ENCODE results near the gene CYP21A2. TPM values are rescaled to one million over a fixed set of nuclear protein-coding genes. Genes with fewer than 3 reads are reported as not detected.
"Not testable (repeated sequence)": the region's sequence is repeated elsewhere in the genome, so short reads cannot be mapped to it uniquely, and the experiment has no call there.

CYP21A2 gene
- total RNA-seq, 1 donor from 2014 or later = 0.64 TPM

DNA sequence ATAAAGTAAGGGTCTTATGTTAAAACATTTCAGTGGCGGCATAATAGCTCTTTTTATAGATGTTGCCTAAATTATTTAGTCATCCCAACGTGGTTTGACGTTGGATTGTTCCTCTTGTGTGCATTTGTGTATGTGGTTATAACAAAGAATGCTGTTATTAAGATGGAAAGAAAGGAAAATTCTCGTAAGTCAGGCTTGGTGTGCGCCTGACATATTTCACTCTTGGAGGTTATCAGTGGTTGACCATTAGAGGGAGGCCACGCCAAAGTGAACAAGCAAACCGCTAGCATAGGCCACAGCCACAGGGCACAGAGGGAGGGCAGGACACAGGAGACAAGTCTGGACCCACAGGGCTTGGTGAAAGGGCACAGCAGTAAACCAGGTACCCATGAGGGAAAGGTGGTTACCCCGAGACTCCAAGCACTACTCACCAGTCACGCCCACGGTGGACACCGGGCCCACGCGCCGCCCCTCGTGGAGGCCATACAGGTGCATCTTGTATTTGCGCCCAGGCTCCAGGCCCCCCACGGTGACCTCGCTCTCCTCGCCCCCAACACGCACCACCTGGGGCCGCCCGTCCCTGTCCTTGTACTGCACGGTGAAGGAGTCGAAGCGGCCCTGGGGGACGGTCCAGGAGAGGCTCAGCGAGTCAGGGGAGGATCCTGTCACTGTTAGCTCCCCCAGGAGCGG is 22.9 kb downstream of the CYP21A2 start:
- Mint-ChIP-seq H3K36me3 (ENCODE audit: unreplicated experiment) (no peaks in the 10 kb centered on the region), H3K4me3 (ENCODE audit: unreplicated experiment) (peak overlapping the region; percentile 38), H3K27me3 (ENCODE audit: unreplicated experiment) (peaks cover 10% of the 10 kb centered on the region), H3K27ac (ENCODE audit: unreplicated experiment) (no peak overlapping the region), H3K4me1 (ENCODE audit: low read depth, unreplicated experiment) (no peaks in the 10 kb centered on the region), H3K9me3 (ENCODE audit: unreplicated experiment) (peaks cover 2% of the 10 kb centered on the region)
- TF ChIP-seq, protein P1, sequence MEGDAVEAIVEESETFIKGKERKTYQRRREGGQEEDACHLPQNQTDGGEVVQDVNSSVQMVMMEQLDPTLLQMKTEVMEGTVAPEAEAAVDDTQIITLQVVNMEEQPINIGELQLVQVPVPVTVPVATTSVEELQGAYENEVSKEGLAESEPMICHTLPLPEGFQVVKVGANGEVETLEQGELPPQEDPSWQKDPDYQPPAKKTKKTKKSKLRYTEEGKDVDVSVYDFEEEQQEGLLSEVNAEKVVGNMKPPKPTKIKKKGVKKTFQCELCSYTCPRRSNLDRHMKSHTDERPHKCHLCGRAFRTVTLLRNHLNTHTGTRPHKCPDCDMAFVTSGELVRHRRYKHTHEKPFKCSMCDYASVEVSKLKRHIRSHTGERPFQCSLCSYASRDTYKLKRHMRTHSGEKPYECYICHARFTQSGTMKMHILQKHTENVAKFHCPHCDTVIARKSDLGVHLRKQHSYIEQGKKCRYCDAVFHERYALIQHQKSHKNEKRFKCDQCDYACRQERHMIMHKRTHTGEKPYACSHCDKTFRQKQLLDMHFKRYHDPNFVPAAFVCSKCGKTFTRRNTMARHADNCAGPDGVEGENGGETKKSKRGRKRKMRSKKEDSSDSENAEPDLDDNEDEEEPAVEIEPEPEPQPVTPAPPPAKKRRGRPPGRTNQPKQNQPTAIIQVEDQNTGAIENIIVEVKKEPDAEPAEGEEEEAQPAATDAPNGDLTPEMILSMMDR (IDR thresholded peaks at IDR 0.05; ENCODE audit: partially characterized antibody, unreplicated experiment) = no peak
- DNase-seq = no peak

DNA sequence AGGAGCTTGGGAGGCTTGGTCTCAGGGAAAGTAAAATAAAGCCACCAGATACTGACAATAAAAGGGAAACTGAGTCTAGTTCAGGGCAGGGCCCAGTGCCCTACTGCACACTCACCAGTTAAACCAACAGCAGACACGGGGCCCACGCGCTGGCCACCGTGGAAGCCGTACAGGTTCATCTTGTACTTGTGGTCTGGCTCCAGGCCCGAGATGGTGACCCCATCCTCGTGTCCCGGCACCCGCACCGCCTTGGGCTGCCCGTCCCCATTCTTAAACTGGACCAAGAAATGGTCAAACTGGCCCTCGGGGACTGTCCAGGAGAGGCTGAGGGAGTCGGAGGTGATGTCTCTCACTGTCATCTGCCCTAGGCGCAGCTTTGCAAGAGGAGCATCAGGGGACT is 26.5 kb downstream of the CYP21A2 start:
- Mint-ChIP-seq H3K9me3 (ENCODE audit: unreplicated experiment) (peaks cover 7% of the 10 kb centered on the region), H3K36me3 (ENCODE audit: unreplicated experiment) (no peaks in the 10 kb centered on the region), H3K4me1 (ENCODE audit: low read depth, unreplicated experiment) (peaks cover 3% of the 10 kb centered on the region), H3K4me3 (ENCODE audit: unreplicated experiment) (no peak overlapping the region), H3K27ac (ENCODE audit: unreplicated experiment) (no peak overlapping the region), H3K27me3 (ENCODE audit: unreplicated experiment) (peaks cover 7% of the 10 kb centered on the region)
- no peak for DNase-seq
- TF ChIP-seq, protein P1 (IDR thresholded peaks at IDR 0.05; ENCODE audit: partially characterized antibody, unreplicated experiment) = no peak

DNA sequence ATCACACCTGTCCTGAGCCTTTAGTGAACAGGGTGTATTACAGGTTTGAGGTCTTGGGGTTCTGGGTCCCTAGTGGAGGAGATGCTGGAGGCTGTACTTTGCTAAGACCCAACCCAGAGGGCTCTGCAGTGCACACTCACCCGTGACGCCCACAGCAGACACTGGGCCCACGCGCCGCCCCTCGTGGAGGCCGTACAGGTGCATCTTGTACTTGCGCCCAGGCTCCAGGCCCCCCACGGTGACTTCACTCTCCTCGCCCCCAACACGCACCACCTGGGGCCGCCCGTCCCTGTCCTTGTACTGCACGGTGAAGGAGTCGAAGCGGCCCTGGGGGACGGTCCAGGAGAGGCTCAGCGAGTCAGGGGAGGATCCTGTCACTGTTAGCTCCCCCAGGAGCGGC is 29.3 kb downstream of the CYP21A2 start:
- not testable (repeated sequence) for H3K27me3 Mint-ChIP-seq (ENCODE audit: unreplicated experiment); H3K4me3 Mint-ChIP-seq (ENCODE audit: unreplicated experiment); H3K4me1 Mint-ChIP-seq (ENCODE audit: low read depth, unreplicated experiment); H3K27ac Mint-ChIP-seq (ENCODE audit: unreplicated experiment); H3K9me3 Mint-ChIP-seq (ENCODE audit: unreplicated experiment); DNase-seq; H3K36me3 Mint-ChIP-seq (ENCODE audit: unreplicated experiment)

DNA sequence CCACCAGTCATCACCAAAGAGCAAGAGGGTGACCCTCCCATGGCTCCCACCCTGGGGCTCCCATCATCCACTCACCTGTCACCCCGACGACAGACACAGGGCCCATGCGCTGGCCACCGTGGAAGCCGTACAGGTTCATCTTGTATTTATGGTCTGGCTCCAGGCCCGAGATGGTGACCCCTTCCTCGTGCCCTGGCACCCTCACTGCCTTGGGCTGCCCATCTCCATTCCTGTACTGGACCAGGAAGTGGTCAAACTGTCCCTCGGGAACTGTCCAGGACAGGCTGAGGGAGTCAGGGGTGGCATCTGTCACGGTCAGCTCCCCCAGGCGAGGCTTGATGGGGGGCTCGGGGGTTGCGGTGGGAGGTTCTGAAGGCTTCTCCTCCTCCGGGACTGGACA is 30.1 kb downstream of the CYP21A2 start:
- H3K36me3 Mint-ChIP-seq (ENCODE audit: unreplicated experiment) = not testable (repeated sequence)

DNA sequence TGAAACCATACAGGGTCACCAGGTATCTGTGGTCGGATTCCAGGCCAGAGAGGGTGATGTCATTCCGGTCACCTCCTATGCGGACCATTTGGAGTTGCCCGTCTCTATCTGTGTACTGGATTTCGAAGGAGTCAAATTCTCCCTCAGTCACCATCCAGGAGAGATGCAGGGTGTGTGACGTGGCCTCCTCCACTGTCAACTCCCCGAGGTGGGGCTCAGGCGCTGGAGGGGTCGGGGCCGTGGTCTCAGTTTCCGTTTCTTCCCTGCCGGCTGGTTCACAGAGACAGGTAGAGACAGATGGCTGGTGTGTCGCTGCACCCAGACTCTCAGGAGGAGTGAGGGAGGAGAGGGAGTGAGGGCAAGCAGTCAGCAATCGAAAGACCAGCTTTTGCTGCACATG is 30.7 kb downstream of the CYP21A2 start:
- no peaks in the 10 kb centered on the region for H3K36me3 Mint-ChIP-seq (ENCODE audit: unreplicated experiment)
- no peak for DNase-seq
- peaks cover 11% of the 10 kb centered on the region for H3K27me3 Mint-ChIP-seq (ENCODE audit: unreplicated experiment)
- no peak overlapping the region for H3K27ac Mint-ChIP-seq (ENCODE audit: unreplicated experiment)
- H3K9me3 Mint-ChIP-seq (ENCODE audit: unreplicated experiment) = peaks cover 11% of the 10 kb centered on the region
- no peak overlapping the region for H3K4me3 Mint-ChIP-seq (ENCODE audit: unreplicated experiment)
- H3K4me1 Mint-ChIP-seq (ENCODE audit: low read depth, unreplicated experiment) = peaks cover 14% of the 10 kb centered on the region
- TF ChIP-seq, protein P1 (IDR thresholded peaks at IDR 0.05; ENCODE audit: partially characterized antibody, unreplicated experiment) = no peak

More for the DNA sequence above, 30.1 kb downstream of the CYP21A2 start:
- Mint-ChIP-seq H3K4me1 (ENCODE audit: low read depth, unreplicated experiment) (peaks cover 13% of the 10 kb centered on the region), H3K9me3 (ENCODE audit: unreplicated experiment) (peaks cover 12% of the 10 kb centered on the region)
- not testable (repeated sequence) for H3K27me3 Mint-ChIP-seq (ENCODE audit: unreplicated experiment); H3K27ac Mint-ChIP-seq (ENCODE audit: unreplicated experiment); H3K4me3 Mint-ChIP-seq (ENCODE audit: unreplicated experiment); DNase-seq

DNA sequence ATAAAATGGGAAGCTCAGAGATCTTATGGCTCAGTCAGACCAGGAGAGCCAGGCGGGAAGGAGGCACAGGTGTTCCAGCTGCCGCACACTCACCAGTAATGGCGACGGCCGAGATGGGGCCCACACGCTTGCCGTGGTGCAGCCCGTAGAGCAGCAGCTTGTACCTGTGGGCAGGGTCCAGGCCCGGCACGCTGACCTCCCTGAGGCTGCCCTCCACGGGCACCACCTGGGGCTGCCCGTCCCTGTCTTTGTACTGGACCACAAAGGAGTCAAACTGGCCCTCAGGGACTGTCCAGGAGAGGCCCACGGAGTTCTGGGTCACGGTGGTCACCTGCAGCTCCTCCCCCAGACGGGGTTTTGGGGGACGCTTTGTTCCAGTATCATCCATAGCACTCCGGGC is 31.2 kb downstream of the CYP21A2 start:
- Mint-ChIP-seq H3K4me1 (ENCODE audit: low read depth, unreplicated experiment) (peaks cover 14% of the 10 kb centered on the region), H3K36me3 (ENCODE audit: unreplicated experiment) (no peaks in the 10 kb centered on the region), H3K27ac (ENCODE audit: unreplicated experiment) (no peak overlapping the region), H3K4me3 (ENCODE audit: unreplicated experiment) (no peak overlapping the region), H3K9me3 (ENCODE audit: unreplicated experiment) (peaks cover 10% of the 10 kb centered on the region), H3K27me3 (ENCODE audit: unreplicated experiment) (peaks cover 16% of the 10 kb centered on the region)
- TF ChIP-seq, protein P1 (IDR thresholded peaks at IDR 0.05; ENCODE audit: partially characterized antibody, unreplicated experiment) = no peak
- no peak for DNase-seq
